Loucy (cell line): ENCODE data around the gene MRPL28.

ENCODE experiments used
- CTCF ChIP-seq: fragments of 200-600 bp; sonication (generic); conservative IDR thresholded peaks from 2 replicates; pipeline ENCODE4 v1.5.1; 2014; ENCODE audit warnings: mild to moderate bottlenecking, antibody characterized with exemption, low read length
- EZH2phosphoT487 ChIP-seq: fragments of 200-600 bp; IDR thresholded peaks from 2 replicates; pipeline ENCODE4 v1.6.1; 2018; ENCODE audit warnings: antibody characterized with exemption, mild to moderate bottlenecking, moderate library complexity, borderline replicate concordance

DNA sequence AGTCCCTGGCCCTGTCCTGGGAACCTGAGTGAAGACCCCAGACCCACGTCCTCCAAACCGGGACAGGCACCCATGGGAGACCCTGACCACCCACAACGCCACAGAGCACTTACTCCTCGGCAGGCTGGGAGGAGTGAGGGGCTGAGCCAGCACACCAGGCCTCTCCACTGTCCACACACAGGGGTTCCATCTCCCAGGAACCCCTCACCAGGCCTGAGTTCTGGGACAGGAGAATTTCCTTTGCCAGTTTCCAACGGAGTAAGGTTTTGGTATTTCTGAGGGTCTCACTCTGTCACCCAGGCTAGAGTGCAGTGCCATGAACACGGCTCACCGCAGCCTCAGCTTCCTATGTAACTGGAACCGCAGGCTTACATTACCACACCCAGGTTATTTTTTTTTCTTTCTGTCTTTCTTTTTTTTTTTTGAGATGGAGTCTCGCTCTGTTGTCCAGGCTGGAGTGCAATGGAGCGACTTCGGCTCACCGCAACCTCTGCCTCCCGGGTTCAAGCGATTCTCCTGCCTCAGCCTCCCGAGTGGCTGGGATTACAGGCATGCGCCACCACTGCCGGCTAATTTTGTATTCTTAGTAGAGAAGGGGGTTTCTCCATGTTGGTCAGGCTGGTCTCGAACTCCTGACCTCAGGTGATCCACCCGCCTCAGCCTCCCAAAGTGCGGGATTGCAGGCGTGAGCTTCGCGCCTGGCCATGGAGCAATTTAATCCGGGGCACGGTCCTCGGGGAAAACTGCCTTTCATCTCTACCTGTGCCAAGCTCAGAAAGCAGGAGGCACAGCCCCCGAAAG lies 9.8 kb upstream of the MRPL28 start:
- no peak for TF ChIP-seq CTCF
- TF ChIP-seq EZH2phosphoT487, result no peak
